HEK293 (cell line): ENCODE results near the gene TBL1XR1.

Experiments used
- CTCF ChIA-PET: fragments of 350-600 bp; formaldehyde crosslinking; extraction: SDS; loops from one replicate; lab custom pipeline; 2021; ENCODE audit warnings: antibody characterized with exemption; lab: Yijun Ruan, JAX
- POLR2A ChIA-PET: fragments of 300-600 bp; formaldehyde crosslinking; extraction: SDS; loops from one replicate; lab custom pipeline; 2020; ENCODE audit warnings: antibody characterized with exemption, inconsistent platforms; lab: Yijun Ruan, JAX
- H3K27ac ChIP-seq: fragments of 200-500 bp; sonication (Bioruptor generic); 2 replicates; pipeline ENCODE4 v1.5.1; 2014; ENCODE audit warnings: low read depth, low read length, control low read depth, inconsistent platforms; ENCODE audit errors: extremely low read depth
- H3K36me3 ChIP-seq, 2 experiments: fragments of 200-500 bp in 1 of 2; sonication (Bioruptor generic) in 1 of 2; 1 replicate in 1 of 2; 2 replicates in 1 of 2; pipeline ENCODE4 v1.5.1; 2014 to 2017; ENCODE audit warnings: inconsistent platforms in 2 of 2, low read length in 2 of 2; ENCODE audit not compliant: control insufficient read depth in 2 of 2, insufficient read depth in 1 of 2
- H3K4me1 ChIP-seq: fragments of 200-500 bp; sonication (Bioruptor generic); 2 replicates; pipeline ENCODE4 v1.5.1; 2014; ENCODE audit warnings: mild to moderate bottlenecking, low read length, inconsistent platforms; ENCODE audit not compliant: control insufficient read depth, insufficient read depth
- H3K4me3 ChIP-seq: 2 replicates; pipeline ENCODE4 v1.5.1; 2011; ENCODE audit warnings: low read depth, mild to moderate bottlenecking, control low read depth, low read length, moderate library complexity
- H3K9me3 ChIP-seq: fragments of 200-500 bp; sonication (Bioruptor generic); 2 replicates; pipeline ENCODE4 v1.5.1; 2014; ENCODE audit warnings: low read depth, low read length, inconsistent platforms; ENCODE audit not compliant: control insufficient read depth, insufficient read depth
- KLF16 ChIP-seq: fragments of 450-650 bp; formaldehyde crosslinking; IDR thresholded peaks from 2 replicates; pipeline ENCODE4 v1.5.1; 2017; ENCODE audit warnings: missing biosample characterization, missing genetic modification characterization
- MEIS1 ChIP-seq: sonication (generic); formaldehyde crosslinking; IDR thresholded peaks from 2 replicates; pipeline ENCODE4 v1.8.1; 2022; ENCODE audit warnings: missing genetic modification reagents, mild to moderate bottlenecking, borderline replicate concordance
- PRDM1 ChIP-seq: fragments of 450-650 bp; formaldehyde crosslinking; IDR thresholded peaks from 2 replicates; pipeline ENCODE4; 2016; ENCODE audit warnings: missing biosample characterization, missing genetic modification characterization
- ZBTB17 ChIP-seq: fragments of 450-650 bp; formaldehyde crosslinking; IDR thresholded peaks from 2 replicates; pipeline ENCODE4 v1.5.1; 2016; ENCODE audit warnings: missing biosample characterization, missing genetic modification characterization
- ZEB2 ChIP-seq: fragments of 450-650 bp; formaldehyde crosslinking; IDR thresholded peaks from 2 replicates; pipeline ENCODE4 v1.5.1; 2016; ENCODE audit warnings: missing biosample characterization, missing genetic modification characterization
- ZFP37 ChIP-seq: fragments of 450-650 bp; formaldehyde crosslinking; IDR thresholded peaks from 2 replicates; pipeline ENCODE4 v1.5.1; 2016; ENCODE audit warnings: missing biosample characterization, missing genetic modification characterization
- ZNF202 ChIP-seq: fragments of 450-650 bp; formaldehyde crosslinking; IDR thresholded peaks from 2 replicates; pipeline ENCODE4 v1.5.1; 2016; ENCODE audit warnings: missing biosample characterization, missing genetic modification characterization, borderline replicate concordance
- ZNF274 ChIP-seq, 2 experiments: fragments of 200-500 bp in 1 of 2; fragments of 450-650 bp in 1 of 2; sonication (Bioruptor generic) in 1 of 2; formaldehyde crosslinking in 1 of 2; IDR thresholded peaks; 2 replicates each; pipeline versions ENCODE4 v1.5.1 to v1.6.1; 2014 to 2016; ENCODE audit warnings: borderline replicate concordance in 1 of 2, inconsistent platforms in 1 of 2, low read length in 1 of 2, missing biosample characterization in 1 of 2, missing genetic modification characterization in 1 of 2
- ZNF302 ChIP-seq: fragments of 450-650 bp; formaldehyde crosslinking; IDR thresholded peaks from 2 replicates; pipeline ENCODE4 v1.5.1; 2016; ENCODE audit warnings: missing biosample characterization, missing genetic modification characterization, low read depth
- ZNF48 ChIP-seq: fragments of 450-650 bp; formaldehyde crosslinking; IDR thresholded peaks from 2 replicates; pipeline ENCODE4 v1.5.1; 2016; ENCODE audit warnings: missing biosample characterization, missing genetic modification characterization
- ZNF629 ChIP-seq: fragments of 450-650 bp; formaldehyde crosslinking; IDR thresholded peaks from 2 replicates; pipeline ENCODE4 v1.5.1; 2017; ENCODE audit warnings: missing biosample characterization, missing genetic modification characterization
- ZNF654 ChIP-seq: fragments of 450-650 bp; formaldehyde crosslinking; IDR thresholded peaks from 2 replicates; pipeline ENCODE4 v1.5.1; 2016; ENCODE audit warnings: low read depth, missing biosample characterization, missing genetic modification characterization
- ZNF843 ChIP-seq: fragments of 450-650 bp; formaldehyde crosslinking; IDR thresholded peaks from 2 replicates; pipeline ENCODE4 v1.5.1; 2016; ENCODE audit warnings: missing biosample characterization, missing genetic modification characterization
- ZXDB ChIP-seq: fragments of 450-650 bp; formaldehyde crosslinking; IDR thresholded peaks from 2 replicates; pipeline ENCODE4 v1.5.1; 2016; ENCODE audit warnings: missing biosample characterization, missing genetic modification characterization
- TF ChIP-seq, protein P1 (sequence below): fragments of 450-650 bp; formaldehyde crosslinking; IDR thresholded peaks from 2 replicates; pipeline ENCODE4 v1.5.1; 2016; ENCODE audit warnings: missing biosample characterization, missing genetic modification characterization
- TF ChIP-seq, protein P2 (sequence below): fragments of 450-650 bp; formaldehyde crosslinking; IDR thresholded peaks from 2 replicates; pipeline ENCODE4 v1.5.1; 2016; ENCODE audit warnings: missing biosample characterization, missing genetic modification characterization
- TF ChIP-seq, protein P3 (sequence below): fragments of 450-650 bp; formaldehyde crosslinking; IDR thresholded peaks from 2 replicates; pipeline ENCODE4 v1.5.1; 2017; ENCODE audit warnings: missing biosample characterization, missing genetic modification characterization
- TF ChIP-seq, protein P4 (sequence below): fragments of 450-650 bp; formaldehyde crosslinking; IDR thresholded peaks from 2 replicates; pipeline ENCODE4 v1.5.1; 2016; ENCODE audit warnings: missing biosample characterization, missing genetic modification characterization

Gene TBL1XR1

DNA sequence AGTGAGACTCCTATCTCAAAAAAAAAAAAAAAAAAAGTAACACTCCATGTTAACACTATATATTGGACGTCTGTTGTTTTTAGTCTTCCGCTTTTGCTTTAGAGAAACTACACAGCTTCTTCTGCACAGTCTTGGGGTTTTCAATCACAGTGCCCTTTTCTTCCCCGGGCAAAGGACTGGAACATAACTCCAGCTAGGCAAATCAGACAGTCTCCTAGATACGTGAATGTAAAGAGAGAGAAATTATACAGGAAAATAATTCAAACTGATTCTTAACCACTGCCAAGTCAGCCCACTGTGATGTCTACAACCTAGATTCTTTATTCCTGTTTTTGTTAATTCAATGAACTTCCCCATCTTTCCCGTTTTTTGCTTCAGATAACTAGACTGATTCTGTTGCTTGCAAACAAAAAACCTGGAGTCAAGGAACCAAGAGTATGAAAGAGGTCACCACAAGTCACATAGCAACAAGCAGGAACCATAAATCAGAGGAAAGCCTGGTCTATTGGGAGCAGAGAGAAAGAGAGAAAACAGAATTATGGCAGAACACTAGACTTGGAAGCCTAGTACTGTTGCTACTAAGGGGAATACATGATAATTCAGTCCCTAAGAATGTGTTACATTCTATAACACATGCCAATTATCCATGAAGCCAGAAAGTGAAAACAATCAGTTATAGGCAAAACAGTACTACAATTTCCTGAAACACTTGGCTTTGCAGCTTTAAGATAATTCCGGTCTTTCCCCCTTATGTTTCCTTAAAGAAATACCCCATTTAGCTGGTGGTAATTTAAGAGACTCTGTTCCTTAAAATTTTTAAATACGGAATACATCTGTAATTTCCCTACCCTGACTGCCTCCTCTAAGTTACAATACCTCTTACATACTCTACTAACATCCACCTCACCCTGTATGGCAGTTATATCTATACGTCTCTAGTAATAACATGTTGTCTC is 63.1 kb downstream of the TBL1XR1 start:
- CTCF ChIA-PET = no interaction called here
- H3K4me1 ChIP-seq = no peaks in the 10 kb centered on the region
- TF ChIP-seq ZNF302 (tag by site-specific recombination) (no peak), ZNF202 (no peak), ZNF654 (tag by site-specific recombination) (no peak), ZNF843 (no peak), ZBTB17 (tag by site-specific recombination) (no peak), MEIS1 (CRISPR knock-in tag) (no peak), ZEB2 (tag by site-specific recombination) (no peak), ZFP37 (no peak), ZNF629 (tag by site-specific recombination) (no peak), ZXDB (no peak), ZNF274 (IDR thresholded peaks at IDR 0.05; ENCODE audit: low read length) (no peak), ZNF274 (tag by site-specific recombination; IDR thresholded peaks at IDR 0.05; ENCODE audit: borderline replicate concordance) (no peak), KLF16 (tag by site-specific recombination) (no peak), PRDM1 (no peak), ZNF48 (no peak)
- TF ChIP-seq, protein P1, sequence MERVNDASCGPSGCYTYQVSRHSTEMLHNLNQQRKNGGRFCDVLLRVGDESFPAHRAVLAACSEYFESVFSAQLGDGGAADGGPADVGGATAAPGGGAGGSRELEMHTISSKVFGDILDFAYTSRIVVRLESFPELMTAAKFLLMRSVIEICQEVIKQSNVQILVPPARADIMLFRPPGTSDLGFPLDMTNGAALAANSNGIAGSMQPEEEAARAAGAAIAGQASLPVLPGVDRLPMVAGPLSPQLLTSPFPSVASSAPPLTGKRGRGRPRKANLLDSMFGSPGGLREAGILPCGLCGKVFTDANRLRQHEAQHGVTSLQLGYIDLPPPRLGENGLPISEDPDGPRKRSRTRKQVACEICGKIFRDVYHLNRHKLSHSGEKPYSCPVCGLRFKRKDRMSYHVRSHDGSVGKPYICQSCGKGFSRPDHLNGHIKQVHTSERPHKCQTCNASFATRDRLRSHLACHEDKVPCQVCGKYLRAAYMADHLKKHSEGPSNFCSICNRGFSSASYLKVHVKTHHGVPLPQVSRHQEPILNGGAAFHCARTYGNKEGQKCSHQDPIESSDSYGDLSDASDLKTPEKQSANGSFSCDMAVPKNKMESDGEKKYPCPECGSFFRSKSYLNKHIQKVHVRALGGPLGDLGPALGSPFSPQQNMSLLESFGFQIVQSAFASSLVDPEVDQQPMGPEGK (tag by site-specific recombination) = no peak
- TF ChIP-seq, protein P2, sequence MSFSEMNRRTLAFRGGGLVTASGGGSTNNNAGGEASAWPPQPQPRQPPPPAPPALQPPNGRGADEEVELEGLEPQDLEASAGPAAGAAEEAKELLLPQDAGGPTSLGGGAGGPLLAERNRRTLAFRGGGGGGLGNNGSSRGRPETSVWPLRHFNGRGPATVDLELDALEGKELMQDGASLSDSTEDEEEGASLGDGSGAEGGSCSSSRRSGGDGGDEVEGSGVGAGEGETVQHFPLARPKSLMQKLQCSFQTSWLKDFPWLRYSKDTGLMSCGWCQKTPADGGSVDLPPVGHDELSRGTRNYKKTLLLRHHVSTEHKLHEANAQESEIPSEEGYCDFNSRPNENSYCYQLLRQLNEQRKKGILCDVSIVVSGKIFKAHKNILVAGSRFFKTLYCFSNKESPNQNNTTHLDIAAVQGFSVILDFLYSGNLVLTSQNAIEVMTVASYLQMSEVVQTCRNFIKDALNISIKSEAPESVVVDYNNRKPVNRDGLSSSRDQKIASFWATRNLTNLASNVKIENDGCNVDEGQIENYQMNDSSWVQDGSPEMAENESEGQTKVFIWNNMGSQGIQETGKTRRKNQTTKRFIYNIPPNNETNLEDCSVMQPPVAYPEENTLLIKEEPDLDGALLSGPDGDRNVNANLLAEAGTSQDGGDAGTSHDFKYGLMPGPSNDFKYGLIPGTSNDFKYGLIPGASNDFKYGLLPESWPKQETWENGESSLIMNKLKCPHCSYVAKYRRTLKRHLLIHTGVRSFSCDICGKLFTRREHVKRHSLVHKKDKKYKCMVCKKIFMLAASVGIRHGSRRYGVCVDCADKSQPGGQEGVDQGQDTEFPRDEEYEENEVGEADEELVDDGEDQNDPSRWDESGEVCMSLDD (tag by site-specific recombination) = no peak
- TF ChIP-seq, protein P3, sequence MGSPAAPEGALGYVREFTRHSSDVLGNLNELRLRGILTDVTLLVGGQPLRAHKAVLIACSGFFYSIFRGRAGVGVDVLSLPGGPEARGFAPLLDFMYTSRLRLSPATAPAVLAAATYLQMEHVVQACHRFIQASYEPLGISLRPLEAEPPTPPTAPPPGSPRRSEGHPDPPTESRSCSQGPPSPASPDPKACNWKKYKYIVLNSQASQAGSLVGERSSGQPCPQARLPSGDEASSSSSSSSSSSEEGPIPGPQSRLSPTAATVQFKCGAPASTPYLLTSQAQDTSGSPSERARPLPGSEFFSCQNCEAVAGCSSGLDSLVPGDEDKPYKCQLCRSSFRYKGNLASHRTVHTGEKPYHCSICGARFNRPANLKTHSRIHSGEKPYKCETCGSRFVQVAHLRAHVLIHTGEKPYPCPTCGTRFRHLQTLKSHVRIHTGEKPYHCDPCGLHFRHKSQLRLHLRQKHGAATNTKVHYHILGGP (tag by site-specific recombination) = no peak
- TF ChIP-seq, protein P4, sequence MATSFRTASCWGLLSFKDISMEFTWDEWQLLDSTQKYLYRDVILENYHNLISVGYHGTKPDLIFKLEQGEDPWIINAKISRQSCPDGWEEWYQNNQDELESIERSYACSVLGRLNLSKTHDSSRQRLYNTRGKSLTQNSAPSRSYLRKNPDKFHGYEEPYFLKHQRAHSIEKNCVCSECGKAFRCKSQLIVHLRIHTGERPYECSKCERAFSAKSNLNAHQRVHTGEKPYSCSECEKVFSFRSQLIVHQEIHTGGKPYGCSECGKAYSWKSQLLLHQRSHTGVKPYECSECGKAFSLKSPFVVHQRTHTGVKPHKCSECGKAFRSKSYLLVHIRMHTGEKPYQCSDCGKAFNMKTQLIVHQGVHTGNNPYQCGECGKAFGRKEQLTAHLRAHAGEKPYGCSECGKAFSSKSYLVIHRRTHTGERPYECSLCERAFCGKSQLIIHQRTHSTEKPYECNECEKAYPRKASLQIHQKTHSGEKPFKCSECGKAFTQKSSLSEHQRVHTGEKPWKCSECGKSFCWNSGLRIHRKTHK (tag by site-specific recombination) = no peak
- TF ChIP-seq, all 188 proteins: peak for 0
- no peaks in the 10 kb centered on the region for H3K9me3 ChIP-seq
- peaks cover 0 to 3% of the 10 kb centered on the region in 2 experiments; a peak in 1 of 3 replicates for H3K36me3 ChIP-seq
- H3K4me3 ChIP-seq = no peak overlapping the region
- POLR2A ChIA-PET = interaction anchor here (0.7 kb wide), 1 partner anchor 15 kb away, joined by 5 read pairs; no protein-coding TSS in a partner anchor
- no peak overlapping the region for H3K27ac ChIP-seq
